ENCODE results near the gene RIIAD1.
"Not testable (repeated sequence)": the region's sequence is repeated elsewhere in the genome, so short reads cannot be mapped to it uniquely, and the experiment has no call there.

Gene RIIAD1

GRCh38 chr1:151737026-151737425 is 15.7 kb downstream of the RIIAD1 start:
- no peak for DNase-seq (ENCODE audit: low read depth)

- no peak for DNase-seq (ENCODE audit: low read depth)
These were observed 16.2 kb downstream of the RIIAD1 start for GRCh38 chr1:151737479-151737878.

- DNase-seq (ENCODE audit: low read depth) = no peak
These were observed 18.5 kb downstream of the RIIAD1 start for GRCh38 chr1:151739590-151740355.

GRCh38 chr1:151741516-151741915 is 20.2 kb downstream of the RIIAD1 start:
- no peak for DNase-seq (ENCODE audit: low read depth)

- DNase-seq (ENCODE audit: low read depth) = no peak
These were observed 35.0 kb downstream of the RIIAD1 start for GRCh38 chr1:151756291-151756690.

GRCh38 chr1:151759241-151759640 is 37.9 kb downstream of the RIIAD1 start:
- DNase-seq (ENCODE audit: low read depth) = no peak

- DNase-seq (ENCODE audit: low read depth) = no peak
These were observed 39.5 kb downstream of the RIIAD1 start for GRCh38 chr1:151760597-151761385.

GRCh38 chr1:151762941-151763921 is 41.9 kb downstream of the RIIAD1 start, which contains the start of gene MRPL9:
TSS of gene MRPL9 (minus strand) at chr1:151763496. CDS start at chr1:151763479, 17 bp downstream.
- DNase-seq (ENCODE audit: low read depth) = peak; percentile 55

- DNase-seq (ENCODE audit: low read depth) = no peak
These were observed 42.7 kb downstream of the RIIAD1 start for GRCh38 chr1:151763990-151764389.

GRCh38 chr1:151768351-151769066 is 47.2 kb downstream of the RIIAD1 start:
- not testable (repeated sequence) for DNase-seq (ENCODE audit: low read depth)

GRCh38 chr1:151769270-151769669 is 47.9 kb downstream of the RIIAD1 start:
- not testable (repeated sequence) for DNase-seq (ENCODE audit: low read depth)

- DNase-seq (ENCODE audit: low read depth) = peak; percentile 57
These were observed 52.4 kb downstream of the RIIAD1 start for GRCh38 chr1:151773702-151774101.

GRCh38 chr1:151774256-151774922 is 53.1 kb downstream of the RIIAD1 start:
- no peak for DNase-seq (ENCODE audit: low read depth)

GRCh38 chr1:151775894-151776664 is 54.8 kb downstream of the RIIAD1 start:
- DNase-seq (ENCODE audit: low read depth) = no peak

- DNase-seq (ENCODE audit: low read depth) = no peak
These were observed 55.3 kb downstream of the RIIAD1 start for GRCh38 chr1:151776665-151777062.

GRCh38 chr1:151777317-151777716 is 56.0 kb downstream of the RIIAD1 start:
- no peak for DNase-seq (ENCODE audit: low read depth)
